ENCODE results near the gene TCHHL1. TPM values are rescaled to one million over a fixed set of nuclear protein-coding genes. Genes with fewer than 3 reads are reported as not detected.

TCHHL1 gene
- total and polyA plus RNA-seq, 2 of the 13 experiments (the other 11 are each of a cell fraction or from before 2014, with no cell fraction given): not detected

GRCh38 chr1:152050886-152051675 is 37.8 kb downstream of the TCHHL1 start:
- no peaks in the 10 kb centered on the region for H3K9me3 ChIP-seq (ENCODE audit: low read length)
- FAIRE-seq (no peak), DNase-seq (ENCODE audit: low spot score) (no peak), ATAC-seq (no peak)
- H3K4me3 ChIP-seq (replicated peaks in 1 of 3; ENCODE audit: insufficient read depth in 1 of 3, low read depth in 2 of 3, low read length in 3 of 3): no peak overlapping the region
- H3K36me3 ChIP-seq (replicated peaks in 1 of 2; ENCODE audit: control insufficient read depth in 1 of 2, insufficient read depth in 2 of 2, low read length in 2 of 2): no peaks in the 10 kb centered on the region
- H3K4me1 ChIP-seq (ENCODE audit: insufficient read depth, low read length): peaks cover 17% of the 10 kb centered on the region
- POLR2A ChIA-PET: no interaction called here
- TF ChIP-seq IKZF4 (CRISPR knock-in tag; IDR thresholded peaks at IDR 0.05; ENCODE audit: borderline replicate concordance, low read depth, not compliant biosample characterization) (no peak), BORCS8-MEF2B (CRISPR knock-in tag; IDR thresholded peaks at IDR 0.05) (no peak), MED8 (CRISPR knock-in tag; IDR thresholded peaks at IDR 0.05; ENCODE audit: insufficient replicate concordance) (no peak), DNMT3B (CRISPR knock-in tag; conservative IDR thresholded peaks at IDR 0.05) (no peak), ZNF333 (CRISPR knock-in tag; IDR thresholded peaks at IDR 0.05; ENCODE audit: borderline replicate concordance) (no peak), ZBTB49 (CRISPR knock-in tag; IDR thresholded peaks at IDR 0.05; ENCODE audit: borderline replicate concordance) (no peak), ZNF432 (CRISPR knock-in tag; IDR thresholded peaks at IDR 0.05; ENCODE audit: borderline replicate concordance) (no peak), SRSF9 (IDR thresholded peaks at IDR 0.05; ENCODE audit: borderline replicate concordance, insufficient read depth, low read depth, low read length, poor library complexity, severe bottlenecking) (no peak), ZNF800 (CRISPR knock-in tag; IDR thresholded peaks at IDR 0.05) (no peak), MAZ (IDR thresholded peaks at IDR 0.05; ENCODE audit: borderline replicate concordance, low read depth, low read length) (no peak), MAZ (CRISPR knock-in tag; IDR thresholded peaks at IDR 0.05; ENCODE audit: low read depth) (no peak), NFE2L1 (CRISPR knock-in tag; IDR thresholded peaks at IDR 0.05; ENCODE audit: borderline replicate concordance) (no peak), ZNF326 (CRISPR knock-in tag; IDR thresholded peaks at IDR 0.05; ENCODE audit: borderline replicate concordance) (no peak), KDM6A (CRISPR knock-in tag; IDR thresholded peaks at IDR 0.05; ENCODE audit: low read depth) (no peak), KMT2A (CRISPR knock-in tag; IDR thresholded peaks at IDR 0.05) (no peak), SMAD9 (CRISPR knock-in tag; IDR thresholded peaks at IDR 0.05) (no peak), CENPT (CRISPR knock-in tag; IDR thresholded peaks at IDR 0.05; ENCODE audit: low read depth) (no peak), NCOA5 (CRISPR knock-in tag; IDR thresholded peaks at IDR 0.05) (no peak), ZNF562 (CRISPR knock-in tag; IDR thresholded peaks at IDR 0.05; ENCODE audit: borderline replicate concordance) (no peak), ZNF749 (CRISPR knock-in tag; IDR thresholded peaks at IDR 0.05; ENCODE audit: borderline replicate concordance) (no peak), EED (CRISPR knock-in tag; IDR thresholded peaks at IDR 0.05) (no peak)
- BruUV-seq (replicated peaks): no TSS peak
- H4K20me1 ChIP-seq (ENCODE audit: insufficient read depth, low read length): no peaks in the 10 kb centered on the region
- no peak overlapping the region for H3K9ac ChIP-seq (ENCODE audit: insufficient read depth, low read depth, low read length)
- in situ Hi-C loops (cut with HindIII; ENCODE audit: extremely low pct_ligation_motif_present, low pct_unique_long_range_greater_than_20kb): loop anchor here (5.0 to 10.0 kb wide), 2 partner anchors 136 to 394 kb away; no protein-coding TSS in a partner anchor
- CTCF ChIA-PET (ENCODE audit: low intra/inter-chr PET ratio, low total read pairs): interaction anchor here (3.5 kb wide), 1 partner anchor 134 kb away, joined by 26 read pairs; no protein-coding TSS in a partner anchor
- no peak overlapping the region for H2AFZ ChIP-seq (ENCODE audit: low read length)
- no peaks in the 10 kb centered on the region for H3K79me2 ChIP-seq (ENCODE audit: insufficient read depth, low read length)
- peaks cover 6 to 11% of the 10 kb centered on the region in 2 experiments; a peak in 4 of 5 replicates for H3K27me3 ChIP-seq (ENCODE audit: control insufficient read depth in 1 of 2, insufficient read depth in 2 of 2, low read length in 2 of 2)
- no peak overlapping the region for H3K4me2 ChIP-seq (ENCODE audit: low read depth, low read length)
- H3K27ac ChIP-seq (ENCODE audit: extremely low read length, insufficient read depth, low read length): no peak overlapping the region
- intact Hi-C loops (cut with micrococcal nuclease; ENCODE audit: unreplicated experiment): loop anchor here (10.0 kb wide), 1 partner anchor 294 kb away; no protein-coding TSS in a partner anchor
- 20% methylated on average over 6 of the region's 6 CpGs for WGBS (ENCODE audit: low lambda C conversion rate)

All from HepG2 (cell line).